H1 (cell line): Measurements from ENCODE around the gene OR56A1. TPM values are rescaled to one million over a fixed set of nuclear protein-coding genes. Genes with fewer than 3 reads are reported as not detected.

ENCODE experiments used
- CTCF ChIA-PET: fragments of 300-600 bp; sonication (Branson Sonifier 250); formaldehyde crosslinking; loops from one replicate; lab custom pipeline; 2021; ENCODE audit not compliant: partially characterized antibody; lab: Charles Lee
- POLR2A ChIA-PET: fragments of 300-600 bp; sonication (Branson Sonifier 250); formaldehyde crosslinking; loops from one replicate; lab custom pipeline; 2021; ENCODE audit warnings: inconsistent platforms; ENCODE audit not compliant: partially characterized antibody; lab: Charles Lee
- DNase-seq, 2 experiments: peaks; one replicate each; pipeline versions ENCODE4 v3.0.0 to v3.0.0-alpha.2; 2010 to 2022; ENCODE audit warnings: low spot score in 2 of 2, low read depth in 1 of 2, mixed read lengths in 1 of 2
- FAIRE-seq: peaks from 2 replicates; lab custom pipeline; 2011; peaks lifted over from hg19 to GRCh38; lab: Jason Lieb, UNC
- H2AFZ ChIP-seq: 2 replicates; pipeline ENCODE4 v1.8.1; 2012; ENCODE audit warnings: low read length, inconsistent platforms
- H2AK5ac ChIP-seq: 2 replicates; pipeline ENCODE4 v1.6.1; 2013; ENCODE audit warnings: low read depth, low read length
- H2BK120ac ChIP-seq: replicated peaks from 2 replicates; pipeline ENCODE3; 2013; ENCODE audit warnings: low read depth, low read length, inconsistent platforms
- H2BK12ac ChIP-seq: 2 replicates; pipeline ENCODE4 v1.6.1; 2013; ENCODE audit warnings: low read depth, low read length
- H2BK15ac ChIP-seq: 2 replicates; pipeline ENCODE4 v1.6.1; 2013; ENCODE audit warnings: low read length
- H2BK20ac ChIP-seq: 2 replicates; pipeline ENCODE4 v1.6.1; 2013; ENCODE audit warnings: low read length
- H2BK5ac ChIP-seq: 2 replicates; pipeline ENCODE4 v1.6.1; 2013; ENCODE audit warnings: low read depth, low read length
- H3K14ac ChIP-seq: 2 replicates; pipeline ENCODE4 v1.6.1; 2013; ENCODE audit warnings: inconsistent platforms; ENCODE audit not compliant: insufficient read length
- H3K18ac ChIP-seq: 2 replicates; pipeline ENCODE4 v1.6.1; 2013; ENCODE audit warnings: low read length; ENCODE audit errors: extremely low read depth
- H3K23ac ChIP-seq: 2 replicates; pipeline ENCODE4 v1.6.1; 2013; ENCODE audit warnings: inconsistent platforms; ENCODE audit not compliant: insufficient read length
- H3K23me2 ChIP-seq: 2 replicates; pipeline ENCODE4 v1.6.1; 2013; ENCODE audit warnings: low read depth, low read length
- H3K27ac ChIP-seq: 2 replicates; pipeline ENCODE4 v1.6.1; 2011; ENCODE audit warnings: low read depth, low read length, inconsistent platforms
- H3K27me3 ChIP-seq, 4 experiments: replicated peaks in 1 of 4; 1 replicate in 1 of 4; 2 replicates in 3 of 4; pipeline versions ENCODE4 v1.6.1 to v1.8.1; 2011 to 2013; ENCODE audit warnings: low read length in 3 of 4, mild to moderate bottlenecking in 3 of 4, inconsistent platforms in 2 of 4, mixed read lengths in 2 of 4, moderate library complexity in 1 of 4; ENCODE audit not compliant: control insufficient read depth in 3 of 4, insufficient read depth in 3 of 4; ENCODE audit errors: extremely low read depth in 1 of 4
- H3K36me3 ChIP-seq, 4 experiments: 2 replicates each; pipeline versions ENCODE4 v1.6.1 to v1.8.1; 2011 to 2013; ENCODE audit warnings: mild to moderate bottlenecking in 4 of 4, low read length in 3 of 4, moderate library complexity in 2 of 4, control low read depth in 1 of 4, inconsistent platforms in 1 of 4; ENCODE audit not compliant: insufficient read depth in 4 of 4, control insufficient read depth in 2 of 4
- H3K4ac ChIP-seq: replicated peaks from 2 replicates; pipeline ENCODE3; 2013; ENCODE audit warnings: low read length, low read depth, mixed read lengths, inconsistent platforms; ENCODE audit not compliant: insufficient read length
- H3K4me1 ChIP-seq, 4 experiments: replicated peaks in 1 of 4; 1 replicate in 1 of 4; 2 replicates in 3 of 4; pipeline versions ENCODE4 v1.6.1 to v1.8.1; 2011 to 2013; ENCODE audit warnings: low read length in 3 of 4, inconsistent platforms in 2 of 4, mixed read lengths in 1 of 4; ENCODE audit not compliant: insufficient read depth in 4 of 4, control insufficient read depth in 3 of 4
- H3K4me2 ChIP-seq, 2 experiments: 2 replicates each; pipeline versions ENCODE4 v1.6.1 to v1.8.1; 2011 to 2013; ENCODE audit warnings: low read depth in 2 of 2, low read length in 2 of 2, control low read depth in 1 of 2, inconsistent platforms in 1 of 2, mild to moderate bottlenecking in 1 of 2; ENCODE audit not compliant: insufficient read depth in 1 of 2
- H3K4me3 ChIP-seq, 4 experiments: fragments of 200-600, 300-600 bp in 1 of 4; sonication (generic), shearing (Covaris generic), sonication (Bioruptor Twin) in 1 of 4; 2 replicates each; pipeline versions ENCODE4 v1.5.1 to v1.8.1; 2011 to 2016; ENCODE audit warnings: low read length in 4 of 4, low read depth in 3 of 4, control low read depth in 2 of 4, inconsistent platforms in 2 of 4, mild to moderate bottlenecking in 2 of 4, mixed read lengths in 1 of 4, moderate library complexity in 1 of 4; ENCODE audit not compliant: insufficient read depth in 2 of 4; ENCODE audit errors: extremely low read depth in 1 of 4
- H3K56ac ChIP-seq: replicated peaks from 2 replicates; pipeline ENCODE3; 2013; ENCODE audit warnings: low read depth, mild to moderate bottlenecking, mixed read lengths, low read length, inconsistent platforms; ENCODE audit not compliant: insufficient read length
- H3K79me1 ChIP-seq: 2 replicates; pipeline ENCODE4 v1.6.1; 2013; ENCODE audit warnings: low read depth, low read length, control low read depth
- H3K79me2 ChIP-seq, 2 experiments: 2 replicates each; pipeline versions ENCODE4 v1.6.1 to v1.8.1; 2012 to 2013; ENCODE audit warnings: low read length in 2 of 2, mild to moderate bottlenecking in 2 of 2, inconsistent platforms in 1 of 2; ENCODE audit not compliant: insufficient read depth in 2 of 2, control insufficient read depth in 1 of 2
- H3K9ac ChIP-seq, 4 experiments: replicated peaks in 1 of 4; 1 replicate in 1 of 4; 2 replicates in 3 of 4; pipeline versions ENCODE4 v1.6.1 to v1.8.1; 2011 to 2013; ENCODE audit warnings: low read depth in 3 of 4, low read length in 3 of 4, control low read depth in 2 of 4, mild to moderate bottlenecking in 2 of 4, moderate library complexity in 2 of 4, inconsistent platforms in 1 of 4; ENCODE audit errors: extremely low read depth in 1 of 4
- H3K9me3 ChIP-seq, 2 experiments: 2 replicates each; pipeline versions ENCODE4 v1.6.1 to v1.8.1; 2012 to 2013; ENCODE audit warnings: mild to moderate bottlenecking in 2 of 2, moderate library complexity in 2 of 2, control low read depth in 1 of 2, inconsistent platforms in 1 of 2, low read depth in 1 of 2, low read length in 1 of 2, mixed read lengths in 1 of 2; ENCODE audit not compliant: insufficient read depth in 2 of 2
- H4K20me1 ChIP-seq, 2 experiments: replicated peaks in 1 of 2; 2 replicates each; pipeline versions ENCODE3 to v1.8.1; 2011 to 2013; ENCODE audit warnings: inconsistent platforms in 2 of 2, low read length in 2 of 2, mild to moderate bottlenecking in 1 of 2; ENCODE audit not compliant: insufficient read depth in 2 of 2, control insufficient read depth in 1 of 2
- H4K5ac ChIP-seq: 2 replicates; pipeline ENCODE4 v1.6.1; 2013; ENCODE audit warnings: low read length, low read depth, mixed read lengths, inconsistent platforms; ENCODE audit not compliant: insufficient read length
- H4K8ac ChIP-seq: 2 replicates; pipeline ENCODE4 v1.8.0; 2013; ENCODE audit warnings: mild to moderate bottlenecking, moderate library complexity, low read length, inconsistent platforms; ENCODE audit not compliant: insufficient read depth; ENCODE audit errors: extremely low read depth
- H4K91ac ChIP-seq: replicated peaks from 2 replicates; pipeline ENCODE3; 2013; ENCODE audit warnings: low read length, mixed read lengths, inconsistent platforms; ENCODE audit not compliant: insufficient read length
- CBX5 ChIP-seq: fragments of 300-800, 300-1000 bp; sonication (generic); IDR thresholded peaks from 2 replicates; pipeline ENCODE4 v1.7.1; 2016; ENCODE audit warnings: antibody characterized with exemption, low read length, low read depth
- CBX8 ChIP-seq: fragments of 300-800, 300-1000 bp; sonication (generic); IDR thresholded peaks from 2 replicates; pipeline ENCODE4 v1.7.1; 2016; ENCODE audit warnings: low read depth, low read length, borderline replicate concordance
- CHD2 ChIP-seq: IDR thresholded peaks from 2 replicates; pipeline ENCODE4 v1.6.1; 2012; ENCODE audit warnings: low read length, improper control_type of control experiment
- E2F6 ChIP-seq: IDR thresholded peaks from 2 replicates; pipeline ENCODE4 v1.6.1; 2012; ENCODE audit warnings: inconsistent platforms
- EGR1 ChIP-seq: IDR thresholded peaks from 2 replicates; pipeline ENCODE4 v1.6.1; 2011; ENCODE audit warnings: low read depth, low read length, borderline replicate concordance
- GABPA ChIP-seq: IDR thresholded peaks from 2 replicates; pipeline ENCODE4 v1.6.1; 2011; ENCODE audit warnings: mild to moderate bottlenecking, low read length, moderate library complexity, borderline replicate concordance; ENCODE audit not compliant: insufficient read depth
- JUND ChIP-seq: IDR thresholded peaks from 2 replicates; pipeline ENCODE4 v1.6.1; 2011; ENCODE audit warnings: mild to moderate bottlenecking, improper control_type of control experiment, low read length
- POLR2A ChIP-seq, 2 experiments: IDR thresholded peaks; 1 replicate in 1 of 2; 2 replicates in 1 of 2; pipeline ENCODE4 v1.6.1; 2011; ENCODE audit warnings: low read depth in 2 of 2, low read length in 2 of 2, mild to moderate bottlenecking in 2 of 2; ENCODE audit errors: control extremely low read depth in 1 of 2
- RAD21 ChIP-seq, 2 experiments: IDR thresholded peaks in 1 of 2; conservative IDR thresholded peaks in 1 of 2; 2 replicates each; pipeline ENCODE4 v1.6.1; 2011; ENCODE audit warnings: low read depth in 2 of 2, low read length in 2 of 2, improper control_type of control experiment in 1 of 2, inconsistent platforms in 1 of 2, mild to moderate bottlenecking in 1 of 2, moderate library complexity in 1 of 2
- SAP30 ChIP-seq: fragments of 300-600 bp; sonication (generic); IDR thresholded peaks from 2 replicates; pipeline ENCODE4 v1.7.1; 2012; ENCODE audit warnings: low read length, moderate library complexity, mild to moderate bottlenecking, inconsistent platforms; ENCODE audit not compliant: insufficient read depth, insufficient replicate concordance
- SIN3A ChIP-seq, 2 experiments: IDR thresholded peaks in 1 of 2; conservative IDR thresholded peaks in 1 of 2; 2 replicates each; pipeline ENCODE4 v1.6.1; 2011 to 2012; ENCODE audit warnings: low read length in 2 of 2, improper control_type of control experiment in 1 of 2, low read depth in 1 of 2, mild to moderate bottlenecking in 1 of 2
- SIX5 ChIP-seq: IDR thresholded peaks from 2 replicates; pipeline ENCODE4 v1.6.1; 2011; ENCODE audit warnings: mild to moderate bottlenecking, low read depth, low read length
- TBP ChIP-seq: IDR thresholded peaks from 2 replicates; pipeline ENCODE4 v1.6.1; 2011; ENCODE audit warnings: low read depth, low read length, improper control_type of control experiment
- TEAD4 ChIP-seq: IDR thresholded peaks from 2 replicates; pipeline ENCODE4 v1.6.1; 2012; ENCODE audit warnings: low read depth, low read length, inconsistent platforms, mixed read lengths
- YY1 ChIP-seq: IDR thresholded peaks from 2 replicates; pipeline ENCODE4 v1.6.1; 2011; ENCODE audit warnings: low read depth, mild to moderate bottlenecking, low read length
- ZNF274 ChIP-seq: IDR thresholded peaks from 2 replicates; pipeline ENCODE4 v1.7.0; 2012; ENCODE audit warnings: low read length, borderline replicate concordance; ENCODE audit errors: extremely low read depth
- polyA plus RNA-seq, 7 experiments: library from polyadenylated mRNA; depleted of rRNA in 3 of 7; stranded (reverse) in 5 of 7; unstranded in 2 of 7; fragments of >200 nt in 5 of 7; fragments of 200-250 nt in 2 of 7; gene quantifications; 1 replicate in 5 of 7; 2 replicates in 1 of 7; 4 replicates in 1 of 7; pipeline versions ENCODE4 v1.2.1 to v1.2.3, GENCODE V29; 2011 to 2013; ENCODE audit warnings: missing spikeins in 2 of 7, mixed read lengths in 2 of 7
- total RNA-seq: library from RNA; stranded (reverse); fragmentation: NEBNext Ultra II Directional; extraction: Animal tissue kit (Norgen Biotek cat#: 25700); gene quantifications from 2 replicates; pipeline ENCODE4 v1.2.1, GENCODE V29; 2021

OR56A1 gene
- total and polyA plus RNA-seq, 2 of the 8 experiments (the other 6 are each of a cell fraction or from before 2014, with no cell fraction given) = 0.02 to 0.09 TPM

GRCh38 chr11:6006395-6006794, 24.2 kb downstream of the OR56A1 start:
- no peak overlapping the region for H2BK20ac ChIP-seq
- ChIA-PET POLR2A (no interaction called here), CTCF (interaction anchor here (3.6 kb wide), 1 partner anchor 15 kb away, joined by 17 read pairs; no protein-coding TSS in a partner anchor)
- no peak overlapping the region for H3K27ac ChIP-seq
- no peaks in the 10 kb centered on the region for H3K23me2 ChIP-seq
- H3K79me2 ChIP-seq = no peaks in the 10 kb centered on the region
- no peak overlapping the region for H3K9ac ChIP-seq
- DNase-seq = no peak
- H3K18ac ChIP-seq = no peak overlapping the region
- H3K9me3 ChIP-seq = no peaks in the 10 kb centered on the region
- H3K79me1 ChIP-seq = no peaks in the 10 kb centered on the region
- FAIRE-seq = no peak
- H2BK120ac ChIP-seq = no peak overlapping the region
- H3K4me1 ChIP-seq = no peaks in the 10 kb centered on the region
- no peaks in the 10 kb centered on the region for H3K36me3 ChIP-seq
- no peak overlapping the region for H3K14ac ChIP-seq
- H3K27me3 ChIP-seq = no peaks in the 10 kb centered on the region
- H2BK15ac ChIP-seq = no peak overlapping the region
- H3K23ac ChIP-seq = no peak overlapping the region
- H2AFZ ChIP-seq = no peak overlapping the region
- no peak overlapping the region for H3K4me3 ChIP-seq
- H2AK5ac ChIP-seq = no peak overlapping the region
- H3K4ac ChIP-seq = no peak overlapping the region
- H2BK12ac ChIP-seq = no peak overlapping the region
- H3K4me2 ChIP-seq = no peak overlapping the region
- no peak overlapping the region for H4K5ac ChIP-seq
- no peak overlapping the region for H3K56ac ChIP-seq
- TF ChIP-seq SAP30 = no peak
- TF ChIP-seq TEAD4 = no peak
- TF ChIP-seq GABPA = no peak
- no peak for TF ChIP-seq ZNF274
- TF ChIP-seq CHD2 = no peak
- no peak for TF ChIP-seq TBP
- no peak for TF ChIP-seq SIX5
- no peak for TF ChIP-seq E2F6
- TF ChIP-seq POLR2A (IDR thresholded peaks at IDR 0.05; ENCODE audit: control extremely low read depth in 1 of 2, low read depth in 2 of 2, low read length in 2 of 2) = no peak
- no peak for TF ChIP-seq RAD21 (IDR thresholded peaks at IDR 0.05 in 1 of 2, conservative IDR thresholded peaks at IDR 0.05 in 1 of 2; ENCODE audit: low read depth in 2 of 2, low read length in 2 of 2)
- TF ChIP-seq EGR1 = no peak
- TF ChIP-seq JUND = no peak
- TF ChIP-seq CBX8 = no peak
- no peak for TF ChIP-seq CBX5
- no peak for TF ChIP-seq YY1
- TF ChIP-seq SIN3A (conservative IDR thresholded peaks at IDR 0.05 in 1 of 2, IDR thresholded peaks at IDR 0.05 in 1 of 2; ENCODE audit: low read depth in 1 of 2, low read length in 2 of 2) = no peak
- TF ChIP-seq, all 59 proteins: peak for 0
- H4K20me1 ChIP-seq = no peaks in the 10 kb centered on the region
- no peak overlapping the region for H4K8ac ChIP-seq
- H2BK5ac ChIP-seq = no peak overlapping the region
- H4K91ac ChIP-seq = no peak overlapping the region
